DND-41 (cell line): Measurements from ENCODE around the gene USP12.

Experiments used
- ATAC-seq: fragments of 200-7000 bp; cut with Tn5 transposase; 3 replicates; pipeline ENCODE4 v1.9.1; 2021; ENCODE audit warnings: low read depth; ENCODE audit not compliant: insufficient read depth
- DNase-seq: peaks from one replicate; pipeline ENCODE4 v3.0.0-alpha.2; 2020
- H2AFZ ChIP-seq: 2 replicates; pipeline ENCODE4 v1.6.0; 2012; ENCODE audit warnings: low read depth, low read length
- H3K27ac ChIP-seq: 2 replicates; pipeline ENCODE4 v1.5.1; 2012; ENCODE audit warnings: low read length, inconsistent platforms
- H3K27me3 ChIP-seq: fragments of 200-600 bp; sonication (generic); 2 replicates; pipeline ENCODE4 v1.6.0; 2012; ENCODE audit warnings: low read length, mild to moderate bottlenecking, inconsistent platforms; ENCODE audit not compliant: insufficient read depth, poor library complexity
- H3K36me3 ChIP-seq: 2 replicates; pipeline ENCODE4 v1.5.1; 2012; ENCODE audit warnings: low read length, inconsistent platforms; ENCODE audit not compliant: insufficient read depth
- H3K4me1 ChIP-seq: 2 replicates; pipeline ENCODE4 v1.5.1; 2012; ENCODE audit warnings: mild to moderate bottlenecking, low read length; ENCODE audit not compliant: insufficient read depth
- H3K4me2 ChIP-seq: 2 replicates; pipeline ENCODE4 v1.6.0; 2012; ENCODE audit warnings: mild to moderate bottlenecking, moderate library complexity, low read length, inconsistent platforms; ENCODE audit not compliant: insufficient read depth
- H3K4me3 ChIP-seq, 2 experiments: fragments of 200-600 bp in 1 of 2; shearing (Covaris generic) in 1 of 2; 2 replicates each; pipeline ENCODE4 v1.5.1; 2012 to 2016; ENCODE audit warnings: inconsistent platforms in 2 of 2, low read length in 2 of 2, mild to moderate bottlenecking in 2 of 2, low read depth in 1 of 2, moderate library complexity in 1 of 2
- H3K79me2 ChIP-seq: 2 replicates; pipeline ENCODE4 v1.6.0; 2012; ENCODE audit warnings: low read length, inconsistent platforms; ENCODE audit not compliant: insufficient read depth
- H3K9ac ChIP-seq: 2 replicates; pipeline ENCODE4 v1.6.0; 2012; ENCODE audit warnings: low read depth, mild to moderate bottlenecking, inconsistent platforms, low read length, moderate library complexity
- H3K9me3 ChIP-seq: 2 replicates; pipeline ENCODE4 v1.5.1; 2012; ENCODE audit warnings: low read length, moderate library complexity, mild to moderate bottlenecking, inconsistent platforms; ENCODE audit not compliant: insufficient read depth, severe bottlenecking
- H4K20me1 ChIP-seq: 2 replicates; pipeline ENCODE4 v1.6.0; 2012; ENCODE audit warnings: low read length; ENCODE audit not compliant: insufficient read depth
- CTCF ChIP-seq: IDR thresholded peaks from 2 replicates; pipeline ENCODE4 v1.5.1; 2012; ENCODE audit warnings: borderline replicate concordance, low read length, moderate library complexity, mild to moderate bottlenecking; ENCODE audit not compliant: poor library complexity, severe bottlenecking; ENCODE audit errors: extremely low read depth
- EZH2 ChIP-seq: IDR thresholded peaks from 3 replicates; pipeline ENCODE4 v1.6.1; 2012; ENCODE audit warnings: borderline replicate concordance, low read depth, mild to moderate bottlenecking, moderate library complexity, low read length, inconsistent platforms; ENCODE audit not compliant: severe bottlenecking

The USP12 gene

GRCh38 chr13:27043013-27043412 lies 128.6 kb downstream of the USP12 start:
- H3K9me3 ChIP-seq, result no peaks in the 10 kb centered on the region
- H4K20me1 ChIP-seq, result no peaks in the 10 kb centered on the region
- peaks cover 10% of the 10 kb centered on the region for H3K4me1 ChIP-seq
- no peak overlapping the region for H3K9ac ChIP-seq
- TF ChIP-seq CTCF (no peak), EZH2 (no peak)
- H3K36me3 ChIP-seq, result no peaks in the 10 kb centered on the region
- H3K27me3 ChIP-seq, result no peaks in the 10 kb centered on the region
- no peak overlapping the region for H2AFZ ChIP-seq
- ATAC-seq, result no peak
- no peak overlapping the region for H3K27ac ChIP-seq
- no peak overlapping the region for H3K4me2 ChIP-seq
- H3K4me3 ChIP-seq, result no peak overlapping the region
- DNase-seq, result no peak
- H3K79me2 ChIP-seq, result no peaks in the 10 kb centered on the region

- Histone ChIP-seq H3K9me3 (no peaks in the 10 kb centered on the region), H3K4me1 (peaks cover 10% of the 10 kb centered on the region)
Measured at GRCh38 chr13:27041341-27041740, 130.3 kb downstream of the USP12 start.

GRCh38 chr13:27040826-27041108 lies 130.8 kb downstream of the USP12 start:
- no peaks in the 10 kb centered on the region for H4K20me1 ChIP-seq
- H2AFZ ChIP-seq, result no peak overlapping the region
- no peak for TF ChIP-seq EZH2
- TF ChIP-seq CTCF, result no peak
- H3K4me1 ChIP-seq, result peaks cover 10% of the 10 kb centered on the region
- no peak overlapping the region for H3K4me3 ChIP-seq
- no peak overlapping the region for H3K9ac ChIP-seq
- H3K4me2 ChIP-seq, result no peak overlapping the region
- H3K27ac ChIP-seq, result no peak overlapping the region
- H3K27me3 ChIP-seq, result peaks cover 4% of the 10 kb centered on the region
- no peaks in the 10 kb centered on the region for H3K36me3 ChIP-seq
- H3K79me2 ChIP-seq, result no peaks in the 10 kb centered on the region
- ATAC-seq, result no peak
- no peaks in the 10 kb centered on the region for H3K9me3 ChIP-seq
- no peak for DNase-seq

More at GRCh38 chr13:27041341-27041740, 130.3 kb downstream of the USP12 start:
- Histone ChIP-seq H3K27me3 (peaks cover 4% of the 10 kb centered on the region), H3K4me3 (no peak overlapping the region), H3K36me3 (no peaks in the 10 kb centered on the region), H3K4me2 (no peak overlapping the region), H3K9ac (no peak overlapping the region), H3K27ac (no peak overlapping the region), H3K79me2 (no peaks in the 10 kb centered on the region), H2AFZ (no peak overlapping the region), H4K20me1 (no peaks in the 10 kb centered on the region)
- DNase-seq, result no peak
- no peak for ATAC-seq
- TF ChIP-seq EZH2 (no peak), CTCF (no peak)

- Histone ChIP-seq H4K20me1 (no peaks in the 10 kb centered on the region), H3K4me1 (no peaks in the 10 kb centered on the region), H3K4me2 (no peak overlapping the region)
Measured at GRCh38 chr13:27039171-27039701, 132.4 kb downstream of the USP12 start.

More at GRCh38 chr13:27039171-27039701, 132.4 kb downstream of the USP12 start:
- Histone ChIP-seq H3K4me3 (no peak overlapping the region), H3K9ac (no peak overlapping the region), H3K27me3 (peaks cover 4% of the 10 kb centered on the region), H2AFZ (no peak overlapping the region), H3K36me3 (no peaks in the 10 kb centered on the region), H3K9me3 (no peaks in the 10 kb centered on the region), H3K27ac (no peak overlapping the region), H3K79me2 (no peaks in the 10 kb centered on the region)
- DNase-seq (no peak), ATAC-seq (no peak)
- no peak for TF ChIP-seq CTCF
- no peak for TF ChIP-seq EZH2
